ENCODE data around the gene ASB5.

- no peak for TF ChIP-seq CTCF (conservative IDR thresholded peaks at IDR 0.05 in 1 of 2, IDR thresholded peaks at IDR 0.05 in 1 of 2; ENCODE audit: low read depth in 1 of 2, low read length in 2 of 2)
- no peak for TF ChIP-seq EZH2 (IDR thresholded peaks at IDR 0.05; ENCODE audit: low read length, missing control alignments)
These were observed 80.4 kb downstream of the ASB5 start for GRCh38 chr4:176188654-176189053.

All from fibroblast of lung (primary cell).